ENCODE measurements around the gene CHIT1.

Gene CHIT1

DNA sequence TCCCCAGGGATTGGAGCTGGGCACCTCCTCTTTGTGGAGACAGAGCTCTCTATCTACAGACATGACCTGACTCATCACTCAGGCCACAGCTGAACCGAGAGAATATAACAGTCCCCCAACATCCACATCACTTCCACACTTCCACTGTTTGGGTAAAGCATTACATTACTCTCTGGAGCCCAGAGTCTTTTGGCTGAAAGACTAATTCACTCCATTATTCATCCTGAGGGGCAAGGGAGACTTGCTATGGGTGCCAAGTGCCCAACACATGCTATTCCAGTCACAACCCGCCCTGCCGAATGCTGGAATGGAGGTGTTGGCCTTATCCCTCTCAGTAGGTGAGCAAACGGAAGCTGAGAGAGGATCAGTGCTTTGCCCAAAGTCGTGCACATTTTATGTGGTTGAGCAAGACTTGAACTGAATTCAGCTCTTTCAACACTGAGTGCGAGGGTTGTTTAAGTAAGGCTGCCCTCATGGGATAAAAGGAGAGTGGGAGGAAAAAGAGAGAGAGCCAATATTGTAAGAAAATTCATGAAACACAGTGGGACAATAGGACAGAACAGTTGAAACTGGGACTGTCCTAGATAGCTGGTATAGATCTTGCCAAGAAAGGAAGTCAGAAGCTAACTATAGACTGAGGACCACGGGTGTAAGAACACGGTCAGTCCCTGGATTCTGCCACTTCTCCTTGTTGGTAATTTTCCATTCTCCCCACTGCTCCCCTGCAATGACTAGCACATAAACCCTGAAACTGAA is 29.5 kb downstream of the CHIT1 start:
- no peak for DNase-seq (ENCODE audit: low read depth)
- TF ChIP-seq, protein P1, sequence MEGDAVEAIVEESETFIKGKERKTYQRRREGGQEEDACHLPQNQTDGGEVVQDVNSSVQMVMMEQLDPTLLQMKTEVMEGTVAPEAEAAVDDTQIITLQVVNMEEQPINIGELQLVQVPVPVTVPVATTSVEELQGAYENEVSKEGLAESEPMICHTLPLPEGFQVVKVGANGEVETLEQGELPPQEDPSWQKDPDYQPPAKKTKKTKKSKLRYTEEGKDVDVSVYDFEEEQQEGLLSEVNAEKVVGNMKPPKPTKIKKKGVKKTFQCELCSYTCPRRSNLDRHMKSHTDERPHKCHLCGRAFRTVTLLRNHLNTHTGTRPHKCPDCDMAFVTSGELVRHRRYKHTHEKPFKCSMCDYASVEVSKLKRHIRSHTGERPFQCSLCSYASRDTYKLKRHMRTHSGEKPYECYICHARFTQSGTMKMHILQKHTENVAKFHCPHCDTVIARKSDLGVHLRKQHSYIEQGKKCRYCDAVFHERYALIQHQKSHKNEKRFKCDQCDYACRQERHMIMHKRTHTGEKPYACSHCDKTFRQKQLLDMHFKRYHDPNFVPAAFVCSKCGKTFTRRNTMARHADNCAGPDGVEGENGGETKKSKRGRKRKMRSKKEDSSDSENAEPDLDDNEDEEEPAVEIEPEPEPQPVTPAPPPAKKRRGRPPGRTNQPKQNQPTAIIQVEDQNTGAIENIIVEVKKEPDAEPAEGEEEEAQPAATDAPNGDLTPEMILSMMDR (IDR thresholded peaks at IDR 0.05; ENCODE audit: insufficient read depth, low read depth, low read length, missing control alignments): no peak
- no peak overlapping the region for H3K4me3 ChIP-seq (ENCODE audit: low read depth, low read length)

DNA sequence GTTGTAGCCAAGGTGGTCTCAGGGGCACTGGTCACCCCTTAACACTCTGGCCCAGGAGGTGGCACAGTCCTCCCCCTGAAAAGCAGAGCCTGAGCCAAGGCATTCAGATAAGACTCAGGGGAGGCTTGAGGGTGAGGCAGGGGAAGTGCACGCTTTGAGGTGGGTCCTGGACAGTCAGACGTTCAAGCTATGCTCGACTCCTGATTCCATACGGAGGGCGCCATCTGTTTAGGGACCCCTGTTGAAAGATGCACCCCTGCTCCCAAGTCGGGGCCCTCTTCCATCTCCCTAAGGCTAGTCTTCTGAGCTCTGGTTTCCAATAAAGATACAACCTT is 30.0 kb downstream of the CHIT1 start:
- no peak for DNase-seq (ENCODE audit: low read depth)
- TF ChIP-seq, protein P1 (IDR thresholded peaks at IDR 0.05; ENCODE audit: insufficient read depth, low read depth, low read length, missing control alignments): no peak
- no peak overlapping the region for H3K4me3 ChIP-seq (ENCODE audit: low read depth, low read length)

DNA sequence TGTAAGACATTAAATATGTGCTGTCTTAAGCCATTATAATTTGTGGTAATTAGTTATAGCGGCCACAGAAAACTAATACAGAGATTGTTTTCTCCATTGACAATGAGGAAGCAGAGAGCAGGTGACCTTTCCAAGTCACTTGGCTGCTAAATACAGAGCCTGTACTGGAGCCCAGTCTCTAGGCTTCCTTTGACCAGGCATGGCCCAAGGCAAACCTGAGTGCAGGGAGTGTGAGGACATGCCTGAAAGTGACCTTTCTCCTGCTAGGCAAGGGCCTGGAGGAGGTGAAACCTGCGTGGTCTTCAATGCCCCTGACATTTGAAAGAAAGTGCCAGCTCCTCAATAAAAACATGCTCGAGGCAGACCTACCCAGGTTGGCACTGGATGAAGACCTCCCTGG is 30.5 kb downstream of the CHIT1 start:
- TF ChIP-seq, protein P1 (IDR thresholded peaks at IDR 0.05; ENCODE audit: insufficient read depth, low read depth, low read length, missing control alignments): no peak
- no peak overlapping the region for H3K4me3 ChIP-seq (ENCODE audit: low read depth, low read length)
- DNase-seq (ENCODE audit: low read depth): no peak

DNA sequence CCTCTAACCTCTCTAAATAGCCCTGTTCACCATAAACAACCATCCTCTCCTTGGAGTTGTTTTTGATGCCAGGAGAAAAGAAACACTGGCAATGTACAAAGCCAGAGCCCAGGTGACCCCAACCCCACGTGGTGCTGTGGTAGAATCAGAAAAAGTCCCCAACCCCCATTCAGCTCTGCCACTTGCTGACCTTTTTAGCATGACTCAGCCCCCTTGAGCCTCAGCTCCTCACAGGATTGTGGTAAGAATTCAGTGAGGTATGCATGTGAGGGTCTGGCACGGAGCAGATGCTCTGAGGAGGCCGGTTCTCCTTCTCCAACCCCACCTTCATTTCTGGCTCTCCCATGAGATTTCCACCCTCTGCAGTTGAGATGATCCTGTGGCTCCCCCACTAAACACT is 31.8 kb downstream of the CHIT1 start:
- DNase-seq (ENCODE audit: low read depth): no peak
- H3K4me3 ChIP-seq (ENCODE audit: low read depth, low read length): no peak overlapping the region
- TF ChIP-seq, protein P1 (IDR thresholded peaks at IDR 0.05; ENCODE audit: insufficient read depth, low read depth, low read length, missing control alignments): no peak

DNA sequence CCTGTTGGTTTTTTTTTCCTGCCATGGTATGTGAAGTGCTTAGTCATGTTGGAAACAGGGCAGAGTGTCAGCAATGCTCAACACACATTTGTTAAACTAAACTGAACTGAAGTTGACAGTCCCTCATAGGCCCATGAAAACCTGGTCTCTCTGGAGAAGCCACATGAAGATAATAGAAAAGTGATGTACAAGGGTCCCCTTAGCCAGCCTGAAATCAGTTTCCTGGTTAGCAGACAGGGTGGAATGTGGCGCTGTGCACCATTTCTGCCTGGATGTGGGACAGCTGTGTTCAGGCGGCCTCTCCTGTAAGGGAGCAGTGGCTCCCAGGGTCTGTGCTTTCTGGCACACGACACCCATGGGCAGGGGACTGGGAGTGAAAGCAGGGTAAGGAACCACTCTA is 33.1 kb downstream of the CHIT1 start:
- DNase-seq (ENCODE audit: low read depth): no peak
- H3K4me3 ChIP-seq (ENCODE audit: low read depth, low read length): no peak overlapping the region
- TF ChIP-seq, protein P1 (IDR thresholded peaks at IDR 0.05; ENCODE audit: insufficient read depth, low read depth, low read length, missing control alignments): no peak

DNA sequence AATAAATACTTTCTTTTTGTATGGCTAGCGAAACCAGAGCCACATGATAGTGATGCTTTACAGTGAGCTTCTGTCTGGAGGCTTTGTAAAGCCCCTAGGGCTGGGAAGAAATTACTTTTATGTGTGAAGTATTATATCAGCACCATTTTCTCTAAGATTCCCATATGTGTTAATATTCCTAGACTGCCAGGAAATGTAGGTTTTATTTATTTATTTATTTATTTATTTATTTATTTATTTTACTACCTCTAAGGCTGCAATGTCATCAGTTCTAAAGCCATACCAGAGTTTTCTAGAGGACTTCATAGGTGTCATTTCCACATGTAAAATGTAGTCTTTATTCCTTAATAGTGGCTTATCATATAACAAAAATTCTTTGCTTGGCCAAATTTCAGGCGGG is 38.5 kb downstream of the CHIT1 start:
- no peak overlapping the region for H3K4me3 ChIP-seq (ENCODE audit: low read depth, low read length)
- TF ChIP-seq, protein P1 (IDR thresholded peaks at IDR 0.05; ENCODE audit: insufficient read depth, low read depth, low read length, missing control alignments): no peak
- DNase-seq (ENCODE audit: low read depth): no peak

DNA sequence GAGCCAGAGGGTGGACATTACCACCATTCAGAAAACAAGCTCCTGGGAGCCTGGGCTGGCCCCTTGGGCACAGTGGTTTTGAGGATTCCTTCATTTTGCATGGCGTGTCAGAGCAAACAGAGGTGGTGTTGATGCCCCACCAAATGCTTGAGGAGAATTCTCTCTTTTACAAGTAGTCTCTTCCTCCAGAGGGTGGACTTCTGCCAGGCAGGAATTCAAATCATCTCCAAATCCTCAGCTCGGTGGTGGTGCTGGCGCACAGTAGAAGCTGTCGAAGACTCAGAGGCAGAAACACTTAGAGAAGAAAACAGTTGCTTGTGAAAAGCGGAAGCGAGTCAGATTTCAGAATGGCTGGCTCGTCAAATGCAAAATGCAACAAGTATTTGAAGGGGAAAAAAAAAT is 39.5 kb downstream of the CHIT1 start:
- TF ChIP-seq, protein P1 (IDR thresholded peaks at IDR 0.05; ENCODE audit: insufficient read depth, low read depth, low read length, missing control alignments): no peak
- no peak for DNase-seq (ENCODE audit: low read depth)
- H3K4me3 ChIP-seq (ENCODE audit: low read depth, low read length): no peak overlapping the region

Measured in GM12865 (cell line).